ENCODE results near the gene OSBPL5.

DNA sequence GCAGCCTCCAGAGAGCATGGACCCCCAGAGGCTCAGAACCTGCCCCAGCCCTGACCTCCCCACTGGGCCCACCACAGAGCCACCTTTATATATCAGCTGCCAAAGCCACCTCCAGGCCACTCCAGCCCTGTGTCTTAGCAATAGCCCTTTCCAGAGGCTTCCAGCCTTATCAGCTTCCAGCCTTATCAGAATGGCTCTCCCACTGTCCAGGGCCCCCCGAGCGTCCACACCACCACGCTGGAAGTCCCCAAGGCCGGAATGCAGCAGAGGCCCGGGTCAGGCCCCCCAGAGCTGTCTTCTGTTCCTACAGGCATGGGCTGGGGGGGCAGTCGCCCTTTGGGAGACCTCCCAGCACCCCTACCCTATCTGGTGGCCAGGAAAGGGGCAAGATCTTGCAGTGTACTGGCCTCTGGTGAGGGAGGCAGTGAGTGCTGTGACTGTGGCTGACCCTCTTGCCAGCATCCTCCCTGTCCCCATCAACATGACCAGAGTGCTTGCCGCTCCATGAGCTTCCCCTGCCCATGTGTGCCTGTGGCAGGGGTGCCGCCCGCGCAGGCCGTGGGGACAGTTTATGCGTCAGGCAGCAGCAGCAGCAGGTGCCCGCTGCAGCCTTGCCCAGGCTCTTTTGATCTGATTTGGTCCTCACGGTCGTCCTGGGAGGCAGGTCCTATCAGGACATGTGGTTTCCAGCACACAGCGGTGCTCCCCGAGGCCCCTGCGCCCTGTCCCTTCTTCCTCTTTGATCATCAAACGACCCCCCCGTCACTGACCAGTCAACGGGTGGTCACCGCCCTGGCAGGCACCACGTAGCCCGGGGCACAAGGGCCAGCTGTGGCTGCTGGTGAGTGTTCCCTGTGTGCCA, 15.9 kb downstream of the OSBPL5 start:
- TF ChIP-seq CTCF (IDR thresholded peaks at IDR 0.05) (no peak), POLR2AphosphoS5 (IDR thresholded peaks at IDR 0.05) (no peak), POLR2A (IDR thresholded peaks at IDR 0.05) (no peak), EP300 (IDR thresholded peaks at IDR 0.05) (no peak)
